Neural cell (in vitro differentiated cells): ENCODE results near the gene ZNF264.

Experiments used
- CTCF ChIP-seq: fragments of 450-650 bp; IDR thresholded peaks from 2 replicates; pipeline ENCODE4 v1.5.1; 2014; ENCODE audit warnings: antibody characterized with exemption, mild to moderate bottlenecking, moderate library complexity; ENCODE audit not compliant: poor library complexity, severe bottlenecking
- RAD21 ChIP-seq: fragments of 450-650 bp; conservative IDR thresholded peaks from 2 replicates; pipeline ENCODE4 v1.6.1; 2014; ENCODE audit warnings: antibody characterized with exemption, mild to moderate bottlenecking, moderate library complexity

- TF ChIP-seq CTCF (no peak), RAD21 (no peak)
Measured at GRCh38 chr19:57267291-57267690, 76.0 kb downstream of the ZNF264 start.
